Midbrain (tissue), 1 donor: ENCODE measurements around the gene LRRC28.
A peak's percentile ranks its signal among the peaks of the same experiment; 100 is the strongest.
"Not testable (repeated sequence)": the region's sequence is repeated elsewhere in the genome, so short reads cannot be mapped to it uniquely, and the experiment has no call there.

Source experiments
- DNase-seq: peaks from one replicate; lab custom pipeline; 2025; lab: John Stamatoyannopoulos, UW

The LRRC28 gene

GRCh38 chr15:99250857-99251841, at the start of gene LRRC28:
LRRC28 (plus strand) TSS chr15:99251481; CDS start chr15:99255958, 4,477 bp downstream.
- peak; percentile 100 for DNase-seq

- DNase-seq = peak; percentile 11
These were observed 49.1 kb upstream of the LRRC28 start for GRCh38 chr15:99202176-99202552.

GRCh38 chr15:99207672-99208071, 43.6 kb upstream of the LRRC28 start:
- no peak for DNase-seq

DNA sequence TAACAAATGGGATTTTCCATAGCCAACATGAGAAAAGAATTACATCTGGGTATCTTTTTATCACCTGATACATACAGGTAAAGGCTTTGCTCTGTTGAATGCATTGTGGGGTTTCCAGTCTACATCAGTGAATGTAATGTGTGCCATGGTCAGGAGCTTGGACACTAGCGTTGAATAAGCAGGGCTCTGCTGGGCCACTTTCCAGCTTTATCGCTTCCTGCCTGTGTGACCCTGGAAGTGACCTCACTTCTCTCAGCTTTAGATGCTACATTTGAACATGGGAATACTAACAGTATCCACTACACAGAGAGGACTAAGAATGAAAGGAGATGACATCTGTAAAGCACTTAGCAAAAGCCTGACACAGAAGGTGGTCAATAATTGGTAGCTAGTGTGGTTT, 42.0 kb upstream of the LRRC28 start:
- no peak for DNase-seq

- DNase-seq = no peak
These were observed 40.9 kb upstream of the LRRC28 start for GRCh38 chr15:99210334-99210733.

- no peak for DNase-seq
These were observed 39.4 kb upstream of the LRRC28 start for GRCh38 chr15:99211926-99212325.

- no peak for DNase-seq
These were observed 38.9 kb upstream of the LRRC28 start for GRCh38 chr15:99212406-99212805.

DNA sequence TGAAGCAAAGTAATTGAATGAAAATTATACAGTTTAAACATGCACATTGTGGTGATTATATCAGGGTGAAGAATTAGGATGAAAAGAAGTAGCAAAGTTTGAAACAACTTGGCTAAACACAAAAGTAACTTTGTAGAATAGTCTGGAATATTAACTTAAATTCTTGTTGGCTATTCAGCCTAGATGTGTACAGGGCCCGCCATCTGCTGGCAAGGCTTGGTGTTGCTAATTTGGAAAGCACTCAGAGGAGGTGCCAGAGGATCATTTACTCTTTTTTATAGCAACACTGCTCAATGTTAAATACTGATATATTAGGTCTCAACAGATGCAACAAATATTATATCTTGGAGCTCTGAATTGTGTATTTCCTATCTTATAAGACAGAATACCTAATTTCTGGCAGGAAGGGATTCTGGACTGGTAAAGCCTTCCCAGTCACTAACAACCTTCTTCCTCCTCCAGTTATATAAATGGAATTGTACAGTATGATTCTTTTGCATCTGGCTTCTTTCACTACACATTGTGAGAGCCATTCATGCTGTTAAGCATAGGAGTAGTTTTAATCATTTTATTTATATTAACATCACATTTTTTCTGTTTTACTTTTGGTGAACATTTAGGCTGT, 38.0 kb upstream of the LRRC28 start:
- peak; percentile 87 for DNase-seq

DNA sequence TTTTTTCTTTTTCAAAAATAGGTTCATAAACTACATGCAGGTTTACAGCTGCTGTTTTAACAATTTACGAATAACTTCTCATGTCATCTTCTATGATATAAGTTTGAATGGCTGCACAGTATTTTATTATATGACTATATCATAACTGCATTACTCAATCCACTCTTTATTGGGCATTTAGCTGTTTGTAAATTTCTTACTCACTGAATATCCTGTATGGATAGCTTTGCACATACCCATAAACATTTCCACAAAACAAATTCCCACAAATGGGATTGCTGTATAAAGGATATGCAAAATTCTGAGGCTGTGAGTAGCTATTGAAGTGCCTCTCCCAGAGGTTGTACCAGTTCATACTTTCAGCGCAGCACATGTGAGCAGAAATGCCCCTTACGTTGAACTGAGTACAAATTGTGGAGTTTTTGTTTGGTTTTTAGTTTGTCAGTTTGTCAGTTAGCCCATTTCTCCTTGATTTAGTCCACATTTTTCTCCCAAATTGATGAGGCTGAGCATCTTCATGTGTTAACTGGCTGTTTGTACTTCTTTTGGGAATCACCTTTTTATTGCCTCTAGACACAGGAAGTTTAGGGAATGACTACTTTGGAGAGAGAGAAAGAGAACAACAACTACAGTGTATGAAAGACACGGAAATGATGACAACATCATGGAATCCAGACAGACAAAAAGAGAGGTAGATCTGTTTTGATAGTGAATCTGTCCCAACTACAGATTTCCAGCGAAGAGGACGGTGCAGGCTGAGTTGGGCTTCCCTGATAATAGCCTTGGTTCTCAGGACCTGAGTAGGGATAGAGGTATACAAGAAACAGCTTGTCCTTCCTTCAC, 26.7 kb upstream of the LRRC28 start:
- no peak for DNase-seq

DNA sequence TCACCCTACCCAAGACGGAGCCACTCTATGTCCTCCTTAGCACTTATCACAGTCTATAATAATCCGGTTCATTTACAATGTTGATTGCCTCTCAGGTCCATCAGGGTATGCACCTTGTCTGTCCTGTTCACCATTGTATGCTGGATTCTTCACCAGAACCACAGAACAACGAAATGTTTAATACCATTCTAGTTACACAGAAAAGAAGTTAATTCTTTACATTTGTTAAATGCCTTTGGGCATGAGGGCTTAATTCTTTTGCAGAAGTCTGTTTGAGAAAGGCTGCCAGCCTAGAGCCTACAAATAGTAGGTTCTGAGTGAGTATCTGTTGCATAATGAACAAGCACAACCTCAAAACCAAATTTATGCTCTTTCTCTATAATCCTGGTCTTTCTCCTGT, 24.5 kb upstream of the LRRC28 start:
- no peak for DNase-seq

GRCh38 chr15:99228120-99228770, 23.0 kb upstream of the LRRC28 start:
- no peak for DNase-seq

GRCh38 chr15:99230867-99231266, 20.4 kb upstream of the LRRC28 start:
- DNase-seq = no peak

- DNase-seq = no peak
These were observed 18.5 kb upstream of the LRRC28 start for GRCh38 chr15:99232740-99233139.

- DNase-seq = not testable (repeated sequence)
These were observed 17.1 kb upstream of the LRRC28 start for GRCh38 chr15:99234160-99234559.

GRCh38 chr15:99238849-99239248, 12.4 kb upstream of the LRRC28 start:
- DNase-seq = no peak

DNA sequence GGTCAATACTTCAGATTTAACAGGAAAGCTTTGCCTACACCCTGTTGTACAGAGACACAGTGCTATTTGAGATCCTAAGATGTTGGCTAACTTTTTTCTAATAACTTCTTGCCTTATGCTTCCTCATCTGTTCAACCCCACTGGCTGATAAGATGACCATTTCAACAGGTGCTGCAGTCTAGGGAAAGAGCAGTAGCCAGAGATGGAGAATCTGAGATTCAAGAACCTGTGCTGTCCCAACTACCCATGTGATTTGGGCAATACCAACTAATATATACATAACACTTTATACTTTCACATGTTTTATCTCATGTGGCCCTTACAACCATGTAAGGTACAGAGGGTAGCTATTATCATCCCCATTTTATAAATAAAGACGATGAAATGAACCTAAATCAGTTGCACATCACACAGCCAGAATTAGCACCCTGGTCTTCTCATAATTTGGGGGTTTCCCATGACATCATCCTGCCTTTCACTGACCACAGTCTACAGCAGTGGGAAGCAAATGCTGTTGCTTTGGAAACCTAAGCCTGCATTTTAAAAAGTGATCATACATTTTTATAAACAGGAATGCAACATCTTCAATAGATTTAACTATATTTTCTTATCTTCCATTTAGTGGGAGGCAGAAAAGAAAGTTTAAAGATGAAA, 11.6 kb upstream of the LRRC28 start:
- DNase-seq = no peak

DNA sequence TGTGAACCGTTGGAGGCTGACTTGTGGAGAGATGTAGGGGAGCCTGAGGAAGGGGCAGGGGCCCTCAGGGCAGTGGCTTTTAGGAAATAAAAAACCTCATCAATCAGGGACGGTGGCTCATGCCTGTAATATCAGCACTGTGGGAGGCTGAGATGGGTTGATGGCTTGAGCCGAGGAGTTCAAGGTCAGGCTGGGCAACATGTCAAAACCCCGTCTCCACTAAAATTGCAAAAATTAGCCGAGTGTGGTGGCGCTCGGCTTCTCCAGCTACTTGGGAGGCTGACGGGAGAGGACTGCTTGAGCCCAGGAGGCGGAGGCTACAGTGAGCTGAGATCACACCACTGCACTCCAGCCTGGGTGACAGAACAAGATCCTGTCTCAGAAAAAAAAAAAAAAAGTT, 9.5 kb upstream of the LRRC28 start:
- DNase-seq = no peak

- no peak for DNase-seq
These were observed 7.0 kb upstream of the LRRC28 start for GRCh38 chr15:99244306-99244705.

GRCh38 chr15:99247062-99247461, 4.2 kb upstream of the LRRC28 start:
- no peak for DNase-seq

DNA sequence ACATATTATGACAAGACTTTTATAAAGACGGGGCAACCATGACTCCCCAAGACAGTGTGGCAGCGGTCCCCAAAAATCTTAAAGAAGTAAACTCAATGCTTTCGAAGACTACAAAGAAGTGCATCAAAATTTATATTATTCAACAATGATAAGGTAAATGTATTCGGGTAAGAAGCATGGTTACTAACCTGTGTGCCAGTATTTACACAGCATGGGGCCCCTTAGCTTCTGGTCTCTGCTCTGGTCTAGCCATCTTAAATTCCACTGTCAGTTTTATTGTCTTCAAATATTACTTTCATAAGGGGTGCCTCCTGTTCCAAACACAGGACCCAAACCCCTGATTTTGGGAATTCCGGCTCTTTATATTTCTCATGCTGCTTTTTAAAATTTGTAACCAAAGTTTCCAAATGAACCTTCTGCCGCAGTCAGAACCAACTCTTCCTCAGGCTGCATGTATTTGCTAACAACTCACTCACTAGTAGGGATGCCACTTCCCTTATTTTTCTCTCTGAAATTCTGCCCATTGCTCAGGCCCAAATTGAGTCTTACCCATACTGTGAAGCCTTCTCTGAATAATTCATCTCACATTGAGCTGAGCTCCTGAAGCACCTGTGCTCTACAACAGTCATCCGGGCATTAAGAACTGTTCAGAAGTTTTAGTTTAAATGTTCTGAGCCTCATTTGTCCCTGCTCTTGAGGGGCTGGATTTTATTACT, 3.1 kb upstream of the LRRC28 start:
- DNase-seq = no peak
